ENCODE results near the gene PIKFYVE. TPM values are rescaled to one million over a fixed set of nuclear protein-coding genes. Genes with fewer than 3 reads are reported as not detected.
"Not testable (repeated sequence)": the region's sequence is repeated elsewhere in the genome, so short reads cannot be mapped to it uniquely, and the experiment has no call there.

Gene PIKFYVE
- total RNA-seq, 1 donor from 2014 or later = 19.5 TPM

DNA sequence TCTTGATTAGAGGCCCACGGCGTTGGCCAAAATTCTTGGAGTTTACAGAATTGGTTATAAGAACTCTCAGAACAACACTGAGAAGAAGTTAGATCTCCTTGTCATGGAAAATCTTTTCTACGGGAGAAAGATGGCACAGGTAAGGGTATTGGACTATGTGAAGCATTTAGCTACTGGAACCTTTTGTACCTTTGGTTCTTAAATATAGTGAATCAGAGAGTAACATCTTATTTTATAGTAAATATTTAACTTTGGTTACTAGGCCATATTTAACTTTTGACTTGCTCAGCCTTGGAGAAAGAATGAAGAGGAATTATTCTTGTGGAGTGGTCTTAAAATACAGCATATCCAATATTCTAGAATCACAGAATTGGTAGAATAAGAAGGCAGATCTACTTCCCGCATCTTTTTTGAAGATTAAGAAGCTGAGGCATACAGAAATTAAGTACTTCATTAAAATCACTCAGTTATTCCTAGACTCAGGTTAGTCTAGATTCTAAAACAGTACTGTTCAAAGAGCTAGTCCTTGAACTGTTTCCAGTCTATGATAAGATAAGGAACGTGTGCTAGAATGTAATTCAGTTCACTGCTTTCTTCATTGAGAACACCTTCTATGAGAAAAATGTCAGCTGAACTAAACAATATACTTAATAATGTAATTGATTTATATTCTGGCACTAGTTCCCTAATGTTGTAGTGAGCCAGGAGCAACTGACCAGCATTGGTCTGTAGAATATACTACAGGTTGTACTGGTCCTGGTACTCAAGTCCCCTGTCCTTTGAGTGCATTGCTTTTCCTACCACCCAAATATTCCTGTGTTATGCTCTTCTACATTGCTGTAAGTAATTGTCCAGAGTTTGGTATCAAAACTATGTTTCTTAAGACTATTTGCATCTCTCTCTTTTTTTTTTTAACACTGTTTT lies 86.9 kb downstream of the PIKFYVE start:
- no peak for DNase-seq (ENCODE audit: low read depth)
- Histone ChIP-seq H3K27me3 (ENCODE audit: control insufficient read depth, insufficient read depth, low read length) (no peaks in the 10 kb centered on the region), H3K4me3 (ENCODE audit: low read depth, low read length) (no peak overlapping the region), H3K36me3 (ENCODE audit: control insufficient read depth, insufficient read depth, low read length) (peaks cover 5% of the 10 kb centered on the region)
- FAIRE-seq = no peak
- TF ChIP-seq CTCF (IDR thresholded peaks at IDR 0.05; ENCODE audit: insufficient read depth, low read length, severe bottlenecking) = no peak

DNA sequence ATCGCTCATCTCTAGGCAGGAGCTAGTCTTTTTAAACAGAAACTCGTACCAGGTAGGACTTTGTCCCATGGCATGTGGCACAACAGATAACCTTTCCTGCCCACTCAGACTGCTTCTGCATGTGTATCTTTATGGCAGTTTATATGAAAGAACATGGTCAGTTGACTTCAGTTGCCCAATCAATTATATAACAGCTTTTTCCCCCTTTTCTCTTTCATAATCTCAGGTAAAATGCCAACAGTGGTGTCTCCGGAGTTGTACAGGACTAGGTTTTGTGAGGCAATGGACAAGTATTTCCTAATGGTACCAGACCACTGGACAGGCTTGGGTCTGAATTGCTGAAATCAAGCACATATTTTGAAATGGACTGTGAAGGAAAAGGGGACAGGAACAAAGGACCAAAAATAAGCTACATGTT lies 88.9 kb downstream of the PIKFYVE start:
- FAIRE-seq (no peak), DNase-seq (ENCODE audit: low read depth) (no peak)
- no peak for TF ChIP-seq CTCF (IDR thresholded peaks at IDR 0.05; ENCODE audit: insufficient read depth, low read length, severe bottlenecking)
- no peak overlapping the region for H3K4me3 ChIP-seq (ENCODE audit: low read depth, low read length)
- H3K36me3 ChIP-seq (ENCODE audit: control insufficient read depth, insufficient read depth, low read length) = peaks cover 5% of the 10 kb centered on the region
- H3K27me3 ChIP-seq (ENCODE audit: control insufficient read depth, insufficient read depth, low read length) = no peaks in the 10 kb centered on the region

DNA sequence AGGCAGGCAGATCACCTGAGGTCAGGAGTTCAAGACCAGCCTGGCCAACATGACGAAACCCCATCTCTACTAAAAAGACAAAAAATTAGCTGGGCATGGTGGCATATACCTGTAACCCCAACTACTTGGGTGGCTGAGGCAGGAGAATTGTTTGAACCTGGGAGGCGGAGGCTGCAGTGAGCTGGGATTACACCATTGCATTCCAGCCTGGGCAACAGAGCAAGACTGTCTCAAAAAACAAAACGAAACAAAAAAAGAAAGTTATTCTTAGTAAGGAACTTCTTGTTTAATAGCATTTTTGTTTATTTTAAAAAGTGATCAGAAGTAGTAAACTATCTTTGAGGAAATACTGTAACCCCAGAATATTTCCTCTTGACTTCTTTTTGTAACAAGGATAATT lies 90.4 kb downstream of the PIKFYVE start:
- H3K27me3 ChIP-seq (ENCODE audit: control insufficient read depth, insufficient read depth, low read length); H3K36me3 ChIP-seq (ENCODE audit: control insufficient read depth, insufficient read depth, low read length); DNase-seq (ENCODE audit: low read depth); H3K4me3 ChIP-seq (ENCODE audit: low read depth, low read length); FAIRE-seq: not testable (repeated sequence)

DNA sequence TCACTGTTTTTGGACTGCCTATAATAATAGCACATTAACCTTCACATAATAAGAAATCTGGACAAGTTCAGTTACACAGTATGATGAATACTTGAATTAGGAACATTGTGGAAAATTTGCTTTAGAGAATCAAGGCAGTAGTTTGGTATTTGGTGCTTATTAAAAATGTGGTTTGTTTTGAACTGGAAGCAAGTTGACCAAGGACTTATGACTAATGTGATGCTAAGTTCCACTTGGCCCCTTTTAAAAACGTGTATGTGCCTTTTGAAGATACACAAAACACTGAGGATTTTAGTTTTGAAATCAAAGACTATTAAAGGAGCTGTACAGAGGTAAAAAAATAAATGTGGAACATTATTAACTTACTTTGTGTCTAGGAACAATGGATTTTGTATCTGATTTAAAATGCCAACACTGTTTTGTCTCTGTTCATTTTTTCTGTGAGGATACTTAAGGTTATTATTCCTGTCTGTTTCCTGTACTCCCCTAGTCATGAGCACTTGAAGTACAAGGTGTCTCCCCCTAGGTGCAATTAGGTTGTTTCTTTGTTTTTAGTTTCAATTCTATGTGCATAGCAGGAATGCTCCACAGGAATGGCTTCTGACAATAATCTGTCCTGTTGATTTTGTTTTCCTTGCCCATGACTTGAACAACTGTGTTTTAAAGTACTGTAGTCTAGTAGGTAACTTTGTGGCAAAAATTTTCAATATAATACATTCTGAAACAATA lies 91.0 kb downstream of the PIKFYVE start:
- no peak for DNase-seq (ENCODE audit: low read depth)
- no peaks in the 10 kb centered on the region for H3K27me3 ChIP-seq (ENCODE audit: control insufficient read depth, insufficient read depth, low read length)
- FAIRE-seq = no peak
- H3K36me3 ChIP-seq (ENCODE audit: control insufficient read depth, insufficient read depth, low read length) = peaks cover 1% of the 10 kb centered on the region
- TF ChIP-seq CTCF (IDR thresholded peaks at IDR 0.05; ENCODE audit: insufficient read depth, low read length, severe bottlenecking) = no peak
- no peak overlapping the region for H3K4me3 ChIP-seq (ENCODE audit: low read depth, low read length)

DNA sequence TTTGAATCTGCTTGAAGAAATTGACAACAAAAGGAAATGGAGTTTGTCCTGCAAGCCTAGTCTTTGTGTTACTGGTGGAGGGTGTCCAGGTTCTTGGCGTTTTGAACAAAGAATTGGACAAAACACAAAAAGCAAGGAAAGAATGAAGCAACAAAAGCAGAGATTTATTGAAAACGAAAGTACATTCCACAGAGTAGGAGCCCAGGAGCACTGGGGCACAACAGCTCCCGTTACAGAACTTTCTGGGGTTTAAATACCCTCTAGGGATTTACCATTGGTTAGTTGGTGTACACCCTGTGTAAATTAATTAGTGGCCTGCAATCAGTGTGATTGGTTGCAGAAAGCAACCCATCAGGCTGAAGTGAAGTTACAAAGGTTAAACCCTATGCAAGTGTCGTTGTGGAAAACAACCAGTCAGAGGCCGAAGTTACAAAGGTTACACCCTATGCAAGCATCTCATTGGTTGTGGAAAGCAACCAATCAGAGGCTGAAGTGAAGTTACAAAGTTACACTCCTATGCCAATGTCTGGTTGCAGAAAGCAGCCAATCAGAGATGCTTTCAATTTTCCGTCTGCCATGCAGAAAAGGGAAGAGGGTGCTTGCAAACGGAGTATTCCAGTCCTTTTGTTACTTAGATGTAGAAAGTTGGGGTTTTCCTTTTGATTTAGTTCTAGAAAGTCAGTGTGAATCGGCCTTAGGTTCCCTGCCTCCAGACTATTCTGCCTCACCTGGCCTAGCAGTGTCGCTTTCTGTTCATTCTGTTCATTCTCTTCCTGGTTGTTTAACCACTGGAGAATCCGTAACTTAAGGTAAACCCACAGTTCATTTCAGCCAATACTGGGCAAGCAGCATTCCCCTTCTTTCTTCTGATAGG lies 92.9 kb downstream of the PIKFYVE start:
- no peak for FAIRE-seq
- DNase-seq (ENCODE audit: low read depth) = no peak
- no peaks in the 10 kb centered on the region for H3K27me3 ChIP-seq (ENCODE audit: control insufficient read depth, insufficient read depth, low read length)
- no peak for TF ChIP-seq CTCF (IDR thresholded peaks at IDR 0.05; ENCODE audit: insufficient read depth, low read length, severe bottlenecking)
- H3K4me3 ChIP-seq (ENCODE audit: low read depth, low read length) = no peak overlapping the region
- H3K36me3 ChIP-seq (ENCODE audit: control insufficient read depth, insufficient read depth, low read length) = peaks cover 1% of the 10 kb centered on the region
